HEK293 (cell line): ENCODE results near the gene EFCAB5.

ENCODE experiments used
- CTCF ChIA-PET: fragments of 350-600 bp; formaldehyde crosslinking; extraction: SDS; loops from one replicate; lab custom pipeline; 2021; ENCODE audit warnings: antibody characterized with exemption; lab: Yijun Ruan, JAX
- POLR2A ChIA-PET: fragments of 300-600 bp; formaldehyde crosslinking; extraction: SDS; loops from one replicate; lab custom pipeline; 2020; ENCODE audit warnings: antibody characterized with exemption, inconsistent platforms; lab: Yijun Ruan, JAX
- H3K27ac ChIP-seq: fragments of 200-500 bp; sonication (Bioruptor generic); 2 replicates; pipeline ENCODE4 v1.5.1; 2014; ENCODE audit warnings: low read depth, low read length, control low read depth, inconsistent platforms; ENCODE audit errors: extremely low read depth
- H3K36me3 ChIP-seq, 2 experiments: fragments of 200-500 bp in 1 of 2; sonication (Bioruptor generic) in 1 of 2; 1 replicate in 1 of 2; 2 replicates in 1 of 2; pipeline ENCODE4 v1.5.1; 2014 to 2017; ENCODE audit warnings: inconsistent platforms in 2 of 2, low read length in 2 of 2; ENCODE audit not compliant: control insufficient read depth in 2 of 2, insufficient read depth in 1 of 2
- H3K4me1 ChIP-seq: fragments of 200-500 bp; sonication (Bioruptor generic); 2 replicates; pipeline ENCODE4 v1.5.1; 2014; ENCODE audit warnings: mild to moderate bottlenecking, low read length, inconsistent platforms; ENCODE audit not compliant: control insufficient read depth, insufficient read depth
- H3K4me3 ChIP-seq: 2 replicates; pipeline ENCODE4 v1.5.1; 2011; ENCODE audit warnings: low read depth, mild to moderate bottlenecking, control low read depth, low read length, moderate library complexity
- H3K9me3 ChIP-seq: fragments of 200-500 bp; sonication (Bioruptor generic); 2 replicates; pipeline ENCODE4 v1.5.1; 2014; ENCODE audit warnings: low read depth, low read length, inconsistent platforms; ENCODE audit not compliant: control insufficient read depth, insufficient read depth
- REPIN1 ChIP-seq: fragments of 450-650 bp; formaldehyde crosslinking; IDR thresholded peaks from 2 replicates; pipeline ENCODE4 v1.5.1; 2017; ENCODE audit warnings: missing biosample characterization, missing genetic modification characterization, low read depth
- SALL2 ChIP-seq: fragments of 450-650 bp; formaldehyde crosslinking; IDR thresholded peaks from 2 replicates; pipeline ENCODE4 v1.5.0; 2017; ENCODE audit warnings: missing biosample characterization, mild to moderate bottlenecking, missing genetic modification characterization, borderline replicate concordance
- SCRT1 ChIP-seq: fragments of 450-650 bp; formaldehyde crosslinking; IDR thresholded peaks from 2 replicates; pipeline ENCODE4 v1.5.1; 2016; ENCODE audit warnings: missing biosample characterization, missing genetic modification characterization, borderline replicate concordance
- SP3 ChIP-seq: fragments of 450-650 bp; formaldehyde crosslinking; IDR thresholded peaks from 2 replicates; pipeline ENCODE4 v1.5.1; 2016; ENCODE audit warnings: missing biosample characterization, missing genetic modification characterization
- ZBTB20 ChIP-seq: fragments of 450-650 bp; formaldehyde crosslinking; IDR thresholded peaks from 2 replicates; pipeline ENCODE4 v1.5.1; 2016; ENCODE audit warnings: missing biosample characterization, missing genetic modification characterization
- ZNF221 ChIP-seq: fragments of 450-650 bp; formaldehyde crosslinking; IDR thresholded peaks from 2 replicates; pipeline ENCODE4 v1.5.1; 2017; ENCODE audit warnings: missing biosample characterization, missing genetic modification characterization, borderline replicate concordance
- ZNF548 ChIP-seq: fragments of 450-650 bp; formaldehyde crosslinking; IDR thresholded peaks from 2 replicates; pipeline ENCODE4 v1.5.1; 2016; ENCODE audit warnings: missing biosample characterization, missing genetic modification characterization
- ZNF571 ChIP-seq: fragments of 450-650 bp; formaldehyde crosslinking; IDR thresholded peaks from 2 replicates; pipeline ENCODE4 v1.5.0; 2017; ENCODE audit warnings: missing biosample characterization, missing genetic modification characterization
- TF ChIP-seq, protein P1 (sequence below): fragments of 450-650 bp; formaldehyde crosslinking; conservative IDR thresholded peaks from 2 replicates; pipeline ENCODE4 v1.5.1; 2016; ENCODE audit warnings: low read depth, missing biosample characterization, missing genetic modification characterization
- TF ChIP-seq, protein P2 (sequence below): fragments of 450-650 bp; formaldehyde crosslinking; optimal IDR thresholded peaks from 2 replicates; pipeline ENCODE3; 2016; ENCODE audit warnings: missing biosample characterization, mild to moderate bottlenecking, missing genetic modification characterization
- TF ChIP-seq, protein P3 (sequence below): fragments of 450-650 bp; formaldehyde crosslinking; IDR thresholded peaks from 2 replicates; pipeline ENCODE4 v1.5.1; 2017; ENCODE audit warnings: missing biosample characterization, mild to moderate bottlenecking, missing genetic modification characterization, moderate library complexity
- TF ChIP-seq, protein P4 (sequence below): fragments of 450-650 bp; formaldehyde crosslinking; IDR thresholded peaks from 2 replicates; pipeline ENCODE4 v1.5.1; 2016; ENCODE audit warnings: missing biosample characterization, missing genetic modification characterization
- TF ChIP-seq, protein P5 (sequence below): fragments of 450-650 bp; formaldehyde crosslinking; IDR thresholded peaks from 2 replicates; pipeline ENCODE4 v1.5.1; 2016; ENCODE audit warnings: missing biosample characterization, missing genetic modification characterization

The EFCAB5 gene

DNA sequence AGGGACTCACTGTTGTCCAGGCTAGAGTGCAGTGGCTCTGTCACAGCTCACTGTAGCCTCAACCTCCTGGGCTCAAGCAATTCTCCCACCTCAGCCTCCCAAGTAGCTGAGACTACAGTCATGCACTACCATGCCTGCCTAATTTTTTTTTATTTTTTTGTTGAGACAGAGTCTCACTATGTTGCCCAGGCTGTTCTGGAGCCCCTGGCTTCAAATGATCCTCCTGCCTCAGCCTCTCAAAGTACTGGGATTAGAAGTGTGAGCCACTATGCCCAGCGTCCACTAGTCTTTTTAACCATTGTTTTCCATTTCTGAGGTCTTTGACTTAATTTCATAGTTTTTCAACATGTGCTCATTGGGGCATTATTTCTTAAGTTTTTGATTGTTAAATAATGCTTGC lies 188.7 kb downstream of the EFCAB5 start:
- Histone ChIP-seq H3K27ac (no peak overlapping the region), H3K9me3 (no peaks in the 10 kb centered on the region), H3K4me3 (no peak overlapping the region), H3K36me3 (peaks cover 63 to 78% of the 10 kb centered on the region in 2 experiments), H3K4me1 (no peaks in the 10 kb centered on the region)
- ChIA-PET CTCF (interaction anchor here (0.7 to 1.0 kb wide), 2 partner anchors 12 to 25 kb away, joined by 3 to 5 read pairs; no protein-coding TSS in a partner anchor), POLR2A (no interaction called here)
- TF ChIP-seq REPIN1 (no peak), ZNF221 (no peak)

DNA sequence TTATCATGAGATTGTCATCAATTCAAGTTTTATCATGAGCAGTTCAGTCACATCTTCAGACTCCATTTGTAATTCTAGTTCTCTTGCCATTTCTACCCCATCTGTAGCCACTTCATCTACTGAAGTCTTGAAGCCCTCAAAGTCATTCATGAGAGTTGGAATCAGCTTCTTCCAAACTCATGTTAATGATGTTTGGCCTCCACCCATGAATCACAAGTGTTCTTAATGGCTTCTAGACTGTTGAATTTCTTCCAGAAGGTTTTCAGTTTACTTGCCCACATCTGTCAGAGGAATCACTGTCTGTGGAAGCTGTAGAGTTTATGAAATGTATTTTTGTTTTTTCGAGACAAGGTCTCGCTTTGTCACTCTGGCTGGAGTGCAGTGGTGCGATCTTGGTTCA lies 191.2 kb downstream of the EFCAB5 start:
- no peaks in the 10 kb centered on the region for H3K9me3 ChIP-seq
- peaks cover 61 to 65% of the 10 kb centered on the region in 2 experiments for H3K36me3 ChIP-seq
- TF ChIP-seq, protein P1, sequence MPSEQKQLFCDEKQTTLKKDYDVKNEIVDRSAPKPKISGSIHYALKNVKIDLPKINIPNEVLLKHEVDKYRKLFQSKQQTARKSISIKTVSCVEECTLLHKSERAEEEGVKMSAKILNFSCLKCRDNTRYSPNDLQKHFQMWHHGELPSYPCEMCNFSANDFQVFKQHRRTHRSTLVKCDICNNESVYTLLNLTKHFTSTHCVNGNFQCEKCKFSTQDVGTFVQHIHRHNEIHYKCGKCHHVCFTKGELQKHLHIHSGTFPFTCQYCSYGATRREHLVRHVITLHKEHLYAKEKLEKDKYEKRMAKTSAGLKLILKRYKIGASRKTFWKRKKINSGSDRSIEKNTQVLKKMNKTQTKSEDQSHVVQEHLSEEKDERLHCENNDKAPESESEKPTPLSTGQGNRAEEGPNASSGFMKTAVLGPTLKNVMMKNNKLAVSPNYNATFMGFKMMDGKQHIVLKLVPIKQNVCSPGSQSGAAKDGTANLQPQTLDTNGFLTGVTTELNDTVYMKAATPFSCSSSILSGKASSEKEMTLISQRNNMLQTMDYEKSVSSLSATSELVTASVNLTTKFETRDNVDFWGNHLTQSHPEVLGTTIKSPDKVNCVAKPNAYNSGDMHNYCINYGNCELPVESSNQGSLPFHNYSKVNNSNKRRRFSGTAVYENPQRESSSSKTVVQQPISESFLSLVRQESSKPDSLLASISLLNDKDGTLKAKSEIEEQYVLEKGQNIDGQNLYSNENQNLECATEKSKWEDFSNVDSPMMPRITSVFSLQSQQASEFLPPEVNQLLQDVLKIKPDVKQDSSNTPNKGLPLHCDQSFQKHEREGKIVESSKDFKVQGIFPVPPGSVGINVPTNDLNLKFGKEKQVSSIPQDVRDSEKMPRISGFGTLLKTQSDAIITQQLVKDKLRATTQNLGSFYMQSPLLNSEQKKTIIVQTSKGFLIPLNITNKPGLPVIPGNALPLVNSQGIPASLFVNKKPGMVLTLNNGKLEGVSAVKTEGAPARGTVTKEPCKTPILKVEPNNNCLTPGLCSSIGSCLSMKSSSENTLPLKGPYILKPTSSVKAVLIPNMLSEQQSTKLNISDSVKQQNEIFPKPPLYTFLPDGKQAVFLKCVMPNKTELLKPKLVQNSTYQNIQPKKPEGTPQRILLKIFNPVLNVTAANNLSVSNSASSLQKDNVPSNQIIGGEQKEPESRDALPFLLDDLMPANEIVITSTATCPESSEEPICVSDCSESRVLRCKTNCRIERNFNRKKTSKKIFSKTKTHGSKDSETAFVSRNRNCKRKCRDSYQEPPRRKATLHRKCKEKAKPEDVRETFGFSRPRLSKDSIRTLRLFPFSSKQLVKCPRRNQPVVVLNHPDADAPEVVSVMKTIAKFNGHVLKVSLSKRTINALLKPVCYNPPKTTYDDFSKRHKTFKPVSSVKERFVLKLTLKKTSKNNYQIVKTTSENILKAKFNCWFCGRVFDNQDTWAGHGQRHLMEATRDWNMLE (tag by site-specific recombination) = no peak
- TF ChIP-seq SCRT1 = no peak
- ChIA-PET CTCF (interaction anchor here (0.6 to 2.1 kb wide), 5 partner anchors 10 to 566 kb away, joined by 3 to 8 read pairs (median 4); no protein-coding TSS in a partner anchor), POLR2A (interaction anchor here (0.6 kb wide), 1 partner anchor 146 kb away, joined by 3 read pairs; no protein-coding TSS in a partner anchor)
- H3K4me1 ChIP-seq = no peaks in the 10 kb centered on the region
- H3K4me3 ChIP-seq = no peak overlapping the region
- no peak overlapping the region for H3K27ac ChIP-seq

DNA sequence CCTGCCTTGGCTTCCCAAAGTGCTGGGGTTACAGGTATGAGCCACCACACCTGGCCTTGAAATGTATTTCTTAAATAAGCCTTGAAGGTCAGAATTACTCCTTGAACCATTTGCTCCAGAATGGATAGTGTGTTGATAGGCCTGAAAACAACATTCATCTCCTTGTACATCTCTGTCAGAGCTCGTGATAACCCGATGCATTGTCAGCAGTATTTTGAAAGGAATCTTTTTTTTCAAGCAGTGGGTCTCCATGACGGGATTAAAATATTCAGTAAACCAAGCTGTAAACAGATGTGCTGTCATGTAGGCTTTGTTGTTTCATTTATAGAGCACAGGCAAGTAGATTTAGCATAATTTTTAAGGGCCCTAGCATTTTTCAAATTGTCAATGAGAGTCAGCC lies 191.8 kb downstream of the EFCAB5 start:
- no peaks in the 10 kb centered on the region for H3K9me3 ChIP-seq
- no peaks in the 10 kb centered on the region for H3K4me1 ChIP-seq
- H3K4me3 ChIP-seq = no peak overlapping the region
- POLR2A ChIA-PET = interaction anchor here (0.6 kb wide), 3 partner anchors 19 to 145 kb away, joined by 3 to 6 read pairs (median 4); no protein-coding TSS in a partner anchor
- no peak overlapping the region for H3K27ac ChIP-seq
- TF ChIP-seq ZNF571 (tag by site-specific recombination) = no peak
- TF ChIP-seq, protein P2, sequence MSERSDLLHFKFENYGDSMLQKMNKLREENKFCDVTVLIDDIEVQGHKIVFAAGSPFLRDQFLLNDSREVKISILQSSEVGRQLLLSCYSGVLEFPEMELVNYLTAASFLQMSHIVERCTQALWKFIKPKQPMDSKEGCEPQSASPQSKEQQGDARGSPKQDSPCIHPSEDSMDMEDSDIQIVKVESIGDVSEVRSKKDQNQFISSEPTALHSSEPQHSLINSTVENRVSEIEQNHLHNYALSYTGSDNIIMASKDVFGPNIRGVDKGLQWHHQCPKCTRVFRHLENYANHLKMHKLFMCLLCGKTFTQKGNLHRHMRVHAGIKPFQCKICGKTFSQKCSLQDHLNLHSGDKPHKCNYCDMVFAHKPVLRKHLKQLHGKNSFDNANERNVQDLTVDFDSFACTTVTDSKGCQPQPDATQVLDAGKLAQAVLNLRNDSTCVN (tag by site-specific recombination) = no peak
- TF ChIP-seq, protein P3, sequence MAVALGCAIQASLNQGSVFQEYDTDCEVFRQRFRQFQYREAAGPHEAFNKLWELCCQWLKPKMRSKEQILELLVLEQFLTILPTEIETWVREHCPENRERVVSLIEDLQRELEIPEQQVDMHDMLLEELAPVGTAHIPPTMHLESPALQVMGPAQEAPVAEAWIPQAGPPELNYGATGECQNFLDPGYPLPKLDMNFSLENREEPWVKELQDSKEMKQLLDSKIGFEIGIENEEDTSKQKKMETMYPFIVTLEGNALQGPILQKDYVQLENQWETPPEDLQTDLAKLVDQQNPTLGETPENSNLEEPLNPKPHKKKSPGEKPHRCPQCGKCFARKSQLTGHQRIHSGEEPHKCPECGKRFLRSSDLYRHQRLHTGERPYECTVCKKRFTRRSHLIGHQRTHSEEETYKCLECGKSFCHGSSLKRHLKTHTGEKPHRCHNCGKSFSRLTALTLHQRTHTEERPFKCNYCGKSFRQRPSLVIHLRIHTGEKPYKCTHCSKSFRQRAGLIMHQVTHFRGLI = no peak
- no peak for TF ChIP-seq SALL2
- no peak for TF ChIP-seq ZNF548 (tag by site-specific recombination)
- H3K36me3 ChIP-seq = peaks cover 57 to 60% of the 10 kb centered on the region in 2 experiments
- CTCF ChIA-PET = interaction anchor here (0.6 to 2.1 kb wide), 8 partner anchors 8 to 565 kb away, joined by 3 to 13 read pairs (median 4); no protein-coding TSS in a partner anchor

DNA sequence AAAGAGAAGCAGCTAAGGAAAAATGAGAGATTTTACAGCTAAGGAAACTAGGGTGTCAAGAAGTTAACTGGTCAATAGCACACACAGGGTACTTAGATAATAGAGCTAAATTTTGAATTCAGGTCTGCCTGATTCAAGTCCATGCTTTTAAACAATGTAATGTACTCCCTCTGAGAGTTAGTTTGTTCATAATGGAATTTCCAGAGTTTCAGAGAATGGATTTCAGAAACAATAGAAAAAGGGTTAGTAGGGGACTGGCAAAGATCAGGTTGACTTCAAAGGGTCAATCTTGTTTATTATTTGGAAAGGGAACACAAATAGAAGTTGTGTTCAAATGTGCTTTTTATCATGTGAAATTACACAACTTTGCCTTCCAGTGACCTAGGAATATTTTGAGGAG lies 193.1 kb downstream of the EFCAB5 start:
- Histone ChIP-seq H3K4me1 (no peaks in the 10 kb centered on the region), H3K36me3 (peaks cover 46 to 52% of the 10 kb centered on the region in 2 experiments), H3K9me3 (no peaks in the 10 kb centered on the region), H3K4me3 (no peak overlapping the region), H3K27ac (no peak overlapping the region)
- POLR2A ChIA-PET = interaction anchor here (0.6 kb wide), 1 partner anchor 299 kb away, joined by 4 read pairs; no protein-coding TSS in a partner anchor
- CTCF ChIA-PET = interaction anchor here (0.8 to 1.9 kb wide), 2 partner anchors 9 to 11 kb away, joined by 3 to 13 read pairs; no protein-coding TSS in a partner anchor
- TF ChIP-seq, protein P2 (tag by site-specific recombination) = no peak
- no peak for TF ChIP-seq ZBTB20 (tag by site-specific recombination)
- no peak for TF ChIP-seq SP3 (tag by site-specific recombination)
- TF ChIP-seq, protein P4, sequence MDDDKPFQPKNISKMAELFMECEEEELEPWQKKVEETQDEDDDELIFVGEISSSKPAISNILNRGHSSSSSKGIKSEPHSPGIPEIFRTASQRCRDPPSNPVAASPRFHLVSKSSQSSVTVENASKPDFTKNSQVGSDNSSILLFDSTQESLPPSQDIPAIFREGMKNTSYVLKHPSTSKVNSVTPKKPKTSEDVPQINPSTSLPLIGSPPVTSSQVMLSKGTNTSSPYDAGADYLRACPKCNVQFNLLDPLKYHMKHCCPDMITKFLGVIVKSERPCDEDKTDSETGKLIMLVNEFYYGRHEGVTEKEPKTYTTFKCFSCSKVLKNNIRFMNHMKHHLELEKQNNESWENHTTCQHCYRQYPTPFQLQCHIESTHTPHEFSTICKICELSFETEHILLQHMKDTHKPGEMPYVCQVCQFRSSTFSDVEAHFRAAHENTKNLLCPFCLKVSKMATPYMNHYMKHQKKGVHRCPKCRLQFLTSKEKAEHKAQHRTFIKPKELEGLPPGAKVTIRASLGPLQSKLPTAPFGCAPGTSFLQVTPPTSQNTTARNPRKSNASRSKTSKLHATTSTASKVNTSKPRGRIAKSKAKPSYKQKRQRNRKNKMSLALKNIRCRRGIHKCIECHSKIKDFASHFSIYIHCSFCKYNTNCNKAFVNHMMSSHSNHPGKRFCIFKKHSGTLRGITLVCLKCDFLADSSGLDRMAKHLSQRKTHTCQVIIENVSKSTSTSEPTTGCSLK = no peak
- TF ChIP-seq, protein P5, sequence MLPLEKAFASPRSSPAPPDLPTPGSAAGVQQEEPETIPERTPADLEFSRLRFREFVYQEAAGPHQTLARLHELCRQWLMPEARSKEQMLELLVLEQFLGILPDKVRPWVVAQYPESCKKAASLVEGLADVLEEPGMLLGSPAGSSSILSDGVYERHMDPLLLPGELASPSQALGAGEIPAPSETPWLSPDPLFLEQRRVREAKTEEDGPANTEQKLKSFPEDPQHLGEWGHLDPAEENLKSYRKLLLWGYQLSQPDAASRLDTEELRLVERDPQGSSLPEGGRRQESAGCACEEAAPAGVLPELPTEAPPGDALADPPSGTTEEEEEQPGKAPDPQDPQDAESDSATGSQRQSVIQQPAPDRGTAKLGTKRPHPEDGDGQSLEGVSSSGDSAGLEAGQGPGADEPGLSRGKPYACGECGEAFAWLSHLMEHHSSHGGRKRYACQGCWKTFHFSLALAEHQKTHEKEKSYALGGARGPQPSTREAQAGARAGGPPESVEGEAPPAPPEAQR = no peak
